ENCODE results near the gene TBC1D8. TPM values are rescaled to one million over a fixed set of nuclear protein-coding genes. Genes with fewer than 3 reads are reported as not detected.
A peak's percentile ranks its signal among the peaks of the same experiment; 100 is the strongest.
"Not testable (repeated sequence)": the region's sequence is repeated elsewhere in the genome, so short reads cannot be mapped to it uniquely, and the experiment has no call there.

The TBC1D8 gene
- total RNA-seq, 2 donors from 2014 or later = 63.8 to 111 TPM

- H3K4me3 ChIP-seq = no peak overlapping the region
- no peaks in the 10 kb centered on the region for H3K27me3 ChIP-seq
- no peaks in the 10 kb centered on the region for H3K9me3 ChIP-seq
- WGBS, 2 donors = 46 to 60% methylated on average over 4 of the region's 4 CpGs
- intact Hi-C loops (cut with DNase I) = no loop called here
- no peak for DNase-seq
- ATAC-seq = no peak
- H3K27ac ChIP-seq = peak overlapping the region in 3 of 4 donors; percentile 66 to 83 (median 80)
- peaks cover 12% of the 10 kb centered on the region for H3K4me1 ChIP-seq
- no peaks in the 10 kb centered on the region for H3K36me3 ChIP-seq (replicated peaks in 1 of 2; ENCODE audit: insufficient read depth in 1 of 2, low read depth in 2 of 2)
- no peak for TF ChIP-seq POLR2A (IDR thresholded peaks at IDR 0.05)
- TF ChIP-seq, protein P1, sequence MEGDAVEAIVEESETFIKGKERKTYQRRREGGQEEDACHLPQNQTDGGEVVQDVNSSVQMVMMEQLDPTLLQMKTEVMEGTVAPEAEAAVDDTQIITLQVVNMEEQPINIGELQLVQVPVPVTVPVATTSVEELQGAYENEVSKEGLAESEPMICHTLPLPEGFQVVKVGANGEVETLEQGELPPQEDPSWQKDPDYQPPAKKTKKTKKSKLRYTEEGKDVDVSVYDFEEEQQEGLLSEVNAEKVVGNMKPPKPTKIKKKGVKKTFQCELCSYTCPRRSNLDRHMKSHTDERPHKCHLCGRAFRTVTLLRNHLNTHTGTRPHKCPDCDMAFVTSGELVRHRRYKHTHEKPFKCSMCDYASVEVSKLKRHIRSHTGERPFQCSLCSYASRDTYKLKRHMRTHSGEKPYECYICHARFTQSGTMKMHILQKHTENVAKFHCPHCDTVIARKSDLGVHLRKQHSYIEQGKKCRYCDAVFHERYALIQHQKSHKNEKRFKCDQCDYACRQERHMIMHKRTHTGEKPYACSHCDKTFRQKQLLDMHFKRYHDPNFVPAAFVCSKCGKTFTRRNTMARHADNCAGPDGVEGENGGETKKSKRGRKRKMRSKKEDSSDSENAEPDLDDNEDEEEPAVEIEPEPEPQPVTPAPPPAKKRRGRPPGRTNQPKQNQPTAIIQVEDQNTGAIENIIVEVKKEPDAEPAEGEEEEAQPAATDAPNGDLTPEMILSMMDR (IDR thresholded peaks at IDR 0.05) = no peak
Observed at GRCh38 chr2:101176803-101177202, 25.6 kb upstream of the TBC1D8 start.

GRCh38 chr2:101175991-101176390, 24.8 kb upstream of the TBC1D8 start:
- H3K4me1 ChIP-seq = peaks cover 12% of the 10 kb centered on the region
- no peak overlapping the region for H3K4me3 ChIP-seq
- DNase-seq (peak; percentile 32 to 56 (median 54)), ATAC-seq (peak; percentile 95)
- peak overlapping the region; percentile 54 to 83 (median 73) for H3K27ac ChIP-seq
- H3K36me3 ChIP-seq (replicated peaks in 1 of 2; ENCODE audit: insufficient read depth in 1 of 2, low read depth in 2 of 2) = no peaks in the 10 kb centered on the region
- intact Hi-C loops (cut with DNase I) = no loop called here
- no peaks in the 10 kb centered on the region for H3K9me3 ChIP-seq
- H3K27me3 ChIP-seq = no peaks in the 10 kb centered on the region
- TF ChIP-seq, protein P1 (IDR thresholded peaks at IDR 0.05) = no peak
- TF ChIP-seq POLR2A (IDR thresholded peaks at IDR 0.05) = no peak
- 11 to 34% methylated on average over 3 of the region's 3 CpGs for WGBS, 2 donors

GRCh38 chr2:101173707-101174295, 22.6 kb upstream of the TBC1D8 start:
- DNase-seq (peak in 1 of 4 donors; percentile 64), ATAC-seq (no peak)
- Histone ChIP-seq H3K9me3 (no peaks in the 10 kb centered on the region), H3K27me3 (no peaks in the 10 kb centered on the region), H3K36me3 (replicated peaks in 1 of 2; ENCODE audit: insufficient read depth in 1 of 2, low read depth in 2 of 2) (no peaks in the 10 kb centered on the region), H3K4me3 (no peak overlapping the region), H3K4me1 (peaks cover 18% of the 10 kb centered on the region), H3K27ac (peak overlapping the region in 1 of 4 donors; percentile 43)
- intact Hi-C loops (cut with DNase I) = no loop called here
- WGBS, 2 donors = 57 to 75% methylated on average over 2 of the region's 2 CpGs
- no peak for TF ChIP-seq POLR2A (IDR thresholded peaks at IDR 0.05)

DNA sequence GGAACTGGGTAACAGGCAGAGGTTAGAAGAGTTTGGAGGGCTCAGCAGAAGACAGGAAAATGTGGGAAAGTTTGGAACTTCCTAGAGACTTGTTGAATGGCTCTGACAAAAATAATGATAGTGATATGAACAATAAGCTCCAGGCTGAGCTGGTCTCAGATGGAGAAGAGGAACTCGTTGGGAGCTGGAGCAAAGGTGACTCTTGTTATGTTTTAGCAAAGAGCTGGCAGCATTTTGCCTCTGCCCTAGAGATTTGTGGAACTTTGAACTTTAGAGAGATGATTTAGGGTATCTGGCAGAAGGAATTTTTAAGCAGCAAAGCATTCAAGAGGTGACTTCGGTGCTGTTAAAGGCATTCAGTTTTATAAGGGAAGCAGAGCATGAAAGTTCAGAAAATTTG, 18.6 kb upstream of the TBC1D8 start:
- H3K36me3 ChIP-seq (replicated peaks in 1 of 2; ENCODE audit: insufficient read depth in 1 of 2, low read depth in 2 of 2); H3K27me3 ChIP-seq; DNase-seq; H3K9me3 ChIP-seq; H3K4me3 ChIP-seq; ATAC-seq; intact Hi-C loops (cut with DNase I); H3K27ac ChIP-seq: not testable (repeated sequence)
- WGBS, 2 donors = 58 to 70% methylated on average over 2 of the region's 2 CpGs
- peaks cover 11% of the 10 kb centered on the region for H3K4me1 ChIP-seq

DNA sequence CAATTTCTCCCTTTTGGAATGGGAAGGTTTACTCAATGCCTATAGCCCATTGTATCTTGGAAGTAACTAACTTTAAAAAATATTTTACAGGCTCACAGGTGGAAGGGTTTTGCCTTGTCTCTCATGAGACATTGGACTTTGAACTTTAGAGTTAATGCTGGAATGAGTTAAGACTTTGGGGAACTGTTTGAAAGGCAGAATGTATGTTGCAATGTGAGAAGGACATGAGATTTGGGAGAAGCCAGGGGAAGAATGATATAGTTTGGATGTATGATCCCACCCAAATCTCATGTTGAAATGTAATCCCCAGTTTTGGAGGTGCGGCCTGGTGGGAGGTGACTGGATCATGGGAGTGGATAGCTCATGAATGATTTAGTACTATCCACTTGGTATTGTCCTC, 17.5 kb upstream of the TBC1D8 start:
- ATAC-seq (no peak), DNase-seq (no peak)
- WGBS, 2 donors = 82 to 100% methylated on average over 1 of the region's 1 CpG
- H3K4me3 ChIP-seq = no peak overlapping the region
- no peaks in the 10 kb centered on the region for H3K9me3 ChIP-seq
- peaks cover 11% of the 10 kb centered on the region for H3K4me1 ChIP-seq
- no peak overlapping the region for H3K27ac ChIP-seq
- no peak for TF ChIP-seq POLR2A (IDR thresholded peaks at IDR 0.05)
- TF ChIP-seq, protein P1 (IDR thresholded peaks at IDR 0.05) = no peak
- H3K27me3 ChIP-seq = no peaks in the 10 kb centered on the region
- intact Hi-C loops (cut with DNase I) = no loop called here
- H3K36me3 ChIP-seq (replicated peaks in 1 of 2; ENCODE audit: insufficient read depth in 1 of 2, low read depth in 2 of 2) = no peaks in the 10 kb centered on the region

- H3K36me3 ChIP-seq (replicated peaks in 1 of 2; ENCODE audit: insufficient read depth in 1 of 2, low read depth in 2 of 2); H3K27me3 ChIP-seq; ATAC-seq; intact Hi-C loops (cut with DNase I); H3K4me3 ChIP-seq; H3K27ac ChIP-seq; H3K9me3 ChIP-seq: not testable (repeated sequence)
- DNase-seq = peak in 1 of 4 donors; percentile 16
- peaks cover 14% of the 10 kb centered on the region for H3K4me1 ChIP-seq
- 75 to 95% methylated on average over 2 of the region's 2 CpGs for WGBS, 2 donors
Observed at GRCh38 chr2:101167532-101167931, 16.4 kb upstream of the TBC1D8 start.

Data from body of pancreas (tissue), 4 donors.